ENCODE results near the gene RTEL1.

DNA sequence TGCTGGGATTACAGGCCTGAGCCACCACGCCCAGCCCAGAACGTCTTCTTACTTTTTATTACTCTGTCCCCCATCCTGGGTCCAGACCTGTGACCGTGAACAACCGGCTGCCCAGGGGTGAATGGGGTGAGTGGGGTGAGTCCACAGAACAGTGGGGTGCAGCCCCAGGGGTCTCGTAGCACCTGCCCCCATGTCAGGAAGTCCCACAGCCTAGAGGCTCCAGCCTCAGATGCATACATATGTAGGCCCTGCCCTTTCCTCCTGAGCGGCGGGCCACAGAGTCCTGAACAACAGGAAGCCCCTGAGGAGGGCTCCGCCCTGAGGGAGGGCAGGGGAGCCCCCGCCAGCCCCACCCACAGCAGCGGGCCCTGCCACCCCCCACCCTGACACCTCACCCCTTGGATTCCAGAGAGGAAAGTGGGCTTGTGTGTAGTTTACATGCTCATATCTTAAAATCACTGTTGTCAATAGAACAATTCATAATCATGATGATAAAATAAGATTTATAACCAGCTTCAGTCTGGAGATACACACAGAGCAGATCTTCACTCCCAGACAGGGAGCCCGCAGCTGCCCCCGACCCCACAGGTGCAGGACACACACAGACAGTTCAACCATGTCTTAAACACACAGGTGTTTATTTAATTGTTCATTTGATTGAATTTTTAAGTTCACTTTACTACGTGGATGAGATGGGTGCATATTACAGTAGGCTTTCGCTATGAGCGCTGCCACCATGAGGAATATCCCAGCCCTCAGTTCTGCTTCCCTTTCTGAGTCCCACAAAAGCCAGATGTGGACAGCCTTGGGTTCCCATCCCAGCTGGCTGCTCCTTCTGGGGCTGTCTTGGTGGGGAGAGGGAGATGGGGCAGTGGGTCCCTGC is 18.8 kb upstream of the RTEL1 start:
- TF ChIP-seq, protein P1, sequence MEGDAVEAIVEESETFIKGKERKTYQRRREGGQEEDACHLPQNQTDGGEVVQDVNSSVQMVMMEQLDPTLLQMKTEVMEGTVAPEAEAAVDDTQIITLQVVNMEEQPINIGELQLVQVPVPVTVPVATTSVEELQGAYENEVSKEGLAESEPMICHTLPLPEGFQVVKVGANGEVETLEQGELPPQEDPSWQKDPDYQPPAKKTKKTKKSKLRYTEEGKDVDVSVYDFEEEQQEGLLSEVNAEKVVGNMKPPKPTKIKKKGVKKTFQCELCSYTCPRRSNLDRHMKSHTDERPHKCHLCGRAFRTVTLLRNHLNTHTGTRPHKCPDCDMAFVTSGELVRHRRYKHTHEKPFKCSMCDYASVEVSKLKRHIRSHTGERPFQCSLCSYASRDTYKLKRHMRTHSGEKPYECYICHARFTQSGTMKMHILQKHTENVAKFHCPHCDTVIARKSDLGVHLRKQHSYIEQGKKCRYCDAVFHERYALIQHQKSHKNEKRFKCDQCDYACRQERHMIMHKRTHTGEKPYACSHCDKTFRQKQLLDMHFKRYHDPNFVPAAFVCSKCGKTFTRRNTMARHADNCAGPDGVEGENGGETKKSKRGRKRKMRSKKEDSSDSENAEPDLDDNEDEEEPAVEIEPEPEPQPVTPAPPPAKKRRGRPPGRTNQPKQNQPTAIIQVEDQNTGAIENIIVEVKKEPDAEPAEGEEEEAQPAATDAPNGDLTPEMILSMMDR (IDR thresholded peaks at IDR 0.05 in 2 of 3, conservative IDR thresholded peaks at IDR 0.05 in 1 of 3; ENCODE audit: borderline replicate concordance in 1 of 3, insufficient read depth in 1 of 3, low read depth in 2 of 3, low read length in 2 of 3) = no peak
- no peak for TF ChIP-seq POLR2A (IDR thresholded peaks at IDR 0.05; ENCODE audit: borderline replicate concordance, extremely low read depth, insufficient read depth, insufficient read length)
- TF ChIP-seq, protein P2, sequence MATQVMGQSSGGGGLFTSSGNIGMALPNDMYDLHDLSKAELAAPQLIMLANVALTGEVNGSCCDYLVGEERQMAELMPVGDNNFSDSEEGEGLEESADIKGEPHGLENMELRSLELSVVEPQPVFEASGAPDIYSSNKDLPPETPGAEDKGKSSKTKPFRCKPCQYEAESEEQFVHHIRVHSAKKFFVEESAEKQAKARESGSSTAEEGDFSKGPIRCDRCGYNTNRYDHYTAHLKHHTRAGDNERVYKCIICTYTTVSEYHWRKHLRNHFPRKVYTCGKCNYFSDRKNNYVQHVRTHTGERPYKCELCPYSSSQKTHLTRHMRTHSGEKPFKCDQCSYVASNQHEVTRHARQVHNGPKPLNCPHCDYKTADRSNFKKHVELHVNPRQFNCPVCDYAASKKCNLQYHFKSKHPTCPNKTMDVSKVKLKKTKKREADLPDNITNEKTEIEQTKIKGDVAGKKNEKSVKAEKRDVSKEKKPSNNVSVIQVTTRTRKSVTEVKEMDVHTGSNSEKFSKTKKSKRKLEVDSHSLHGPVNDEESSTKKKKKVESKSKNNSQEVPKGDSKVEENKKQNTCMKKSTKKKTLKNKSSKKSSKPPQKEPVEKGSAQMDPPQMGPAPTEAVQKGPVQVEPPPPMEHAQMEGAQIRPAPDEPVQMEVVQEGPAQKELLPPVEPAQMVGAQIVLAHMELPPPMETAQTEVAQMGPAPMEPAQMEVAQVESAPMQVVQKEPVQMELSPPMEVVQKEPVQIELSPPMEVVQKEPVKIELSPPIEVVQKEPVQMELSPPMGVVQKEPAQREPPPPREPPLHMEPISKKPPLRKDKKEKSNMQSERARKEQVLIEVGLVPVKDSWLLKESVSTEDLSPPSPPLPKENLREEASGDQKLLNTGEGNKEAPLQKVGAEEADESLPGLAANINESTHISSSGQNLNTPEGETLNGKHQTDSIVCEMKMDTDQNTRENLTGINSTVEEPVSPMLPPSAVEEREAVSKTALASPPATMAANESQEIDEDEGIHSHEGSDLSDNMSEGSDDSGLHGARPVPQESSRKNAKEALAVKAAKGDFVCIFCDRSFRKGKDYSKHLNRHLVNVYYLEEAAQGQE (IDR thresholded peaks at IDR 0.05; ENCODE audit: low read depth) = no peak
- TF ChIP-seq, protein P3, sequence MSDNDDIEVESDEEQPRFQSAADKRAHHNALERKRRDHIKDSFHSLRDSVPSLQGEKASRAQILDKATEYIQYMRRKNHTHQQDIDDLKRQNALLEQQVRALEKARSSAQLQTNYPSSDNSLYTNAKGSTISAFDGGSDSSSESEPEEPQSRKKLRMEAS (IDR thresholded peaks at IDR 0.05) = no peak
- TF ChIP-seq YY1 (IDR thresholded peaks at IDR 0.05; ENCODE audit: extremely low read depth, insufficient replicate concordance, low read depth, low read length) = no peak
- no peak for TF ChIP-seq ZNF274 (IDR thresholded peaks at IDR 0.05; ENCODE audit: low read depth, low read length)

Data from HCT116 (cell line).